ENCODE results near the gene DLK1.

The DLK1 gene

GRCh38 chr14:100738704-100739131 is 12.0 kb downstream of the DLK1 start:
- DNase-seq (ENCODE audit: extremely low read depth, low read depth), result no peak
- no peak for TF ChIP-seq CTCF (IDR thresholded peaks at IDR 0.05; ENCODE audit: low read depth, low read length)

DNA sequence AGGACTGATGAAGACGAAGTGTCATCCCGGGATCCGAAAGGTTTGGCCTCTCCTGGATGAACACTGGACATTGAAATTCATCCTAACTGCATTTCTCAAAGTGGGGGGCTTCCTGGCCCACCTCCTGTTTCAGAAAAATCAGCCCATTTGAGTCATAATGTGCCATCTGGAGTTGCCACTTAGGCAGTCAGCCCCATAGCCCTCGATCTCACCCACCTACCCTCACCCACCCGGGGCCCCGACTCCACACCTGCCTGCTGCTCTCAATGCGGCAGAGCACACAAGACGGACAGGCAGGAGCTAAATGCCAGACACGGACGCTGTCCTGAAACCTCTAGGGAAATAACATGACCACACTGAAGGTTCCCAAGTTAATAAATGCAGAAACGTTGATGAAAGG is 12.6 kb downstream of the DLK1 start:
- no peak for TF ChIP-seq CTCF (IDR thresholded peaks at IDR 0.05; ENCODE audit: low read depth, low read length)
- DNase-seq (ENCODE audit: extremely low read depth, low read depth), result no peak

DNA sequence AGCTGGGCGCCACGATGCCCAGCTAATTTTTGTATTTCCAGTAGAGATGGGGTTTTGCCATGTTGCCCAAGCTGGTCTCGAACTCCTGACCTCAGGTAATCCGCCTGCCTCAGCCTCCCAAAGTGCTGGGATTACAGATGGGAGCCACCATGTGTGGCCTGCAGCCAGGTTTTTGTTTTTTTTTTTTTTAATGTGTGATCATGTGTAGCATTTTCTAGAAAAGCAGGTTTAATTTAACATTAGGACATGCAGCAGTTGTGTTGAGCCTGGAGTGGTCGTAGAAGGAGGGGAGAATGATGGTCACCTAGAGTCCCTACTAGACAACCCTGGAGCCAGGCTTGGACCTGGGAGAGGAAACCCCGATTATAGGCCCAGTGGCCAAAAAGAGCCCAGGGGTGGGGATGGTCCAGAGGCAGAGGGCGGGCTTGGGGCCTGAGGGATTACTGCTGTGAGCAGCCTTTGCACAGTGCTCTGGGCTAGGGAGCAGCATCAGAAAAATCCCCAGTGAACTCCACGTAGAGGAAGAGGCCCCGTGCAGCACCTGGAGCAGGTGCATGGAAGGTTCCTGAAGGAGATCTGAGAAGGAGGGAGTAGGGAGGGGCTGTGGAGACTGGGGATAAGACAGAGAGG is 13.6 kb downstream of the DLK1 start:
- no peak for TF ChIP-seq CTCF (IDR thresholded peaks at IDR 0.05; ENCODE audit: low read depth, low read length)
- DNase-seq (ENCODE audit: extremely low read depth, low read depth), result no peak

DNA sequence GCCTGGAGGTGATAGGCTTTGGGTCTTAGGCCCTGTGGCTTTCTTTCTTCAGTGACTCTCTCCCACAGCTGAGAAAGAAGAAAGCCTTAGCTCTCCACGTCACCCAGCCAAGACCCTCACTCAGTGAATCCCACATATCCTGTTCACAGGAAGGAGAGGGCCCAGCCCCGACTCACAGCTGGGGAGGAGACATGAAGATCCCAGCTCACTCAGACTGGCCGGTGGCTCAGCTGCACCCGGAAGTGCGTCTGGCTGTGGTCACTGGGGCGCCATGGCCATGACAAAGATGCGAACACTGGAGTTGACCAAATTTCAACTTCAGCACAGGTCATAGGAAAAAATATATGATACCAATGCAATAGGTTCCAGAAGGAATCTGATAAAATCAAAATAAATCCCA is 14.2 kb downstream of the DLK1 start:
- DNase-seq (ENCODE audit: extremely low read depth, low read depth), result no peak
- no peak for TF ChIP-seq CTCF (IDR thresholded peaks at IDR 0.05; ENCODE audit: low read depth, low read length)

DNA sequence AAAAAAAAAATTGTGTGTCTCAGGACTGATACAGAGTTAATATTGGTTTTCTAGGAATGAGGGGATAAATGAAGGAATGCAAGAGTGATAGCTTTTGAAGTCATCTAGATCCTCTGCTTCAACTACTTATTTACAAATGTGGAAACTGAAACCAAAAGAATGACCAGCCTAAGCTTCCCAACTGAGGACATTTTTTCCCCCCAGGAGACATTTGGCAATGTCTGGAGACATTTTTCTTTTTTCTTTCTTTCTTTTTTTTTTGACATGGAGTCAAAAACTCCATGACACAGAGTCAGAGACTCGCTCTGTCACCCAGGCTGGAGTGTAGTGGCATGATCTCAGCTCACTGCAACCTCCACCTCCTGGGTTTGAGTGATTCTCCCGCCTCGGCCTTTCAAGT is 15.3 kb downstream of the DLK1 start:
- no peak for TF ChIP-seq CTCF (IDR thresholded peaks at IDR 0.05; ENCODE audit: low read depth, low read length)
- DNase-seq (ENCODE audit: extremely low read depth, low read depth), result no peak

- no peak for TF ChIP-seq CTCF (IDR thresholded peaks at IDR 0.05; ENCODE audit: low read depth, low read length)
- no peak for DNase-seq (ENCODE audit: extremely low read depth, low read depth)
These were observed 19.6 kb downstream of the DLK1 start for GRCh38 chr14:100746326-100746725.

GRCh38 chr14:100747021-100747586 is 20.4 kb downstream of the DLK1 start:
- peak; percentile 88 for DNase-seq (ENCODE audit: extremely low read depth, low read depth)
- TF ChIP-seq CTCF (IDR thresholded peaks at IDR 0.05; ENCODE audit: low read depth, low read length), result no peak
